NCI-H69 (cell line): ENCODE data around the gene CASP10.
A peak's percentile ranks its signal among the peaks of the same experiment; 100 is the strongest.
"Not testable (repeated sequence)": the region's sequence is repeated elsewhere in the genome, so short reads cannot be mapped to it uniquely, and the experiment has no call there.

Source experiments
- DNase-seq: peaks from one replicate; lab custom pipeline; 2025; lab: John Stamatoyannopoulos, UW

CASP10 gene

GRCh38 chr2:201233192-201233811 lies 50.4 kb downstream of the CASP10 start:
- peak; percentile 79 for DNase-seq

GRCh38 chr2:201233812-201234662 lies 51.1 kb downstream of the CASP10 start:
- no peak for DNase-seq

- DNase-seq, result no peak
Observed at GRCh38 chr2:201234663-201235135, 51.8 kb downstream of the CASP10 start.

GRCh38 chr2:201235860-201236811 lies 53.2 kb downstream of the CASP10 start:
- DNase-seq, result peak; percentile 55

GRCh38 chr2:201237486-201238123 lies 54.7 kb downstream of the CASP10 start:
- DNase-seq, result no peak

GRCh38 chr2:201239167-201239935 lies 56.4 kb downstream of the CASP10 start:
- DNase-seq, result not testable (repeated sequence)

- no peak for DNase-seq
Observed at GRCh38 chr2:201242571-201243277, 59.8 kb downstream of the CASP10 start.

- no peak for DNase-seq
Observed at GRCh38 chr2:201244829-201245228, 61.9 kb downstream of the CASP10 start.

GRCh38 chr2:201246280-201246679 lies 63.3 kb downstream of the CASP10 start:
- DNase-seq, result no peak

- no peak for DNase-seq
Observed at GRCh38 chr2:201248288-201248844, 65.4 kb downstream of the CASP10 start.

- DNase-seq, result no peak
Observed at GRCh38 chr2:201249889-201250288, 66.9 kb downstream of the CASP10 start.

GRCh38 chr2:201250741-201251140 lies 67.8 kb downstream of the CASP10 start:
- DNase-seq, result no peak

GRCh38 chr2:201254081-201254730 lies 71.3 kb downstream of the CASP10 start:
- DNase-seq, result no peak

- DNase-seq, result no peak
Observed at GRCh38 chr2:201255408-201256033, 72.6 kb downstream of the CASP10 start.

GRCh38 chr2:201256082-201256481 lies 73.1 kb downstream of the CASP10 start:
- DNase-seq, result no peak

- peak; percentile 66 for DNase-seq
Observed at GRCh38 chr2:201257381-201257955, 74.5 kb downstream of the CASP10 start.

- DNase-seq, result peak; percentile 55
Observed at GRCh38 chr2:201257956-201258665, 75.2 kb downstream of the CASP10 start.
